Epithelial cell of esophagus (primary cell): ENCODE measurements around the gene GGCT.
"Not testable (repeated sequence)": the region's sequence is repeated elsewhere in the genome, so short reads cannot be mapped to it uniquely, and the experiment has no call there.

Experiments
- DNase-seq: peaks from one replicate; pipeline ENCODE4 v3.0.0; 2010; ENCODE audit warnings: low read depth
- H3K4me3 ChIP-seq: 2 replicates; pipeline ENCODE4 v1.5.1; 2011; ENCODE audit warnings: mild to moderate bottlenecking, low read length, control low read depth
- TF ChIP-seq, protein P1 (sequence below): IDR thresholded peaks from 2 replicates; pipeline ENCODE4 v1.5.1; 2011; ENCODE audit warnings: low read depth, mild to moderate bottlenecking, low read length, control low read depth, inconsistent platforms; ENCODE audit not compliant: insufficient read depth; ENCODE audit errors: missing control alignments

The GGCT gene

GRCh38 chr7:30501264-30501663 lies 3.4 kb downstream of the GGCT start:
- no peak overlapping the region for H3K4me3 ChIP-seq
- DNase-seq = no peak
- TF ChIP-seq, protein P1, sequence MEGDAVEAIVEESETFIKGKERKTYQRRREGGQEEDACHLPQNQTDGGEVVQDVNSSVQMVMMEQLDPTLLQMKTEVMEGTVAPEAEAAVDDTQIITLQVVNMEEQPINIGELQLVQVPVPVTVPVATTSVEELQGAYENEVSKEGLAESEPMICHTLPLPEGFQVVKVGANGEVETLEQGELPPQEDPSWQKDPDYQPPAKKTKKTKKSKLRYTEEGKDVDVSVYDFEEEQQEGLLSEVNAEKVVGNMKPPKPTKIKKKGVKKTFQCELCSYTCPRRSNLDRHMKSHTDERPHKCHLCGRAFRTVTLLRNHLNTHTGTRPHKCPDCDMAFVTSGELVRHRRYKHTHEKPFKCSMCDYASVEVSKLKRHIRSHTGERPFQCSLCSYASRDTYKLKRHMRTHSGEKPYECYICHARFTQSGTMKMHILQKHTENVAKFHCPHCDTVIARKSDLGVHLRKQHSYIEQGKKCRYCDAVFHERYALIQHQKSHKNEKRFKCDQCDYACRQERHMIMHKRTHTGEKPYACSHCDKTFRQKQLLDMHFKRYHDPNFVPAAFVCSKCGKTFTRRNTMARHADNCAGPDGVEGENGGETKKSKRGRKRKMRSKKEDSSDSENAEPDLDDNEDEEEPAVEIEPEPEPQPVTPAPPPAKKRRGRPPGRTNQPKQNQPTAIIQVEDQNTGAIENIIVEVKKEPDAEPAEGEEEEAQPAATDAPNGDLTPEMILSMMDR = no peak

GRCh38 chr7:30493228-30493627 lies 11.4 kb downstream of the GGCT start:
- TF ChIP-seq, protein P1 = no peak
- no peak overlapping the region for H3K4me3 ChIP-seq

DNA sequence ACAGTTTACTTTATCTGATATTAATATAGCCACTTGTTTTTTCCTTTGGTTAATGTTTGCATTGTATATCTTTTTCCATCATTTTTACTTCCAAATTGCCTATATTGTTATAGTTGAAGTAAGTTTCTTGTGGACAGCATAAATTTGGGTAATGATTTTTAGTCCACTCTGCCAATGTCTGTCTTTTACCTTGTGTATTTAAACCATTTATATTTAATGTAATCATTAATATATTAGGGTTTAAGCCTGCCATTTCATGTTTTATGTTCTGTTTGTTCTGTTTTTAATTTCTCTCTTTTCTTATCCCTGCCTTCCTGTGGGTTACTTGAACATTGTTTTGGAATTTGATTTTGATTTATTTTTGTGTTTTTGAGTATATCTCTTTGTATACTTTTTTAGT lies 13.2 kb downstream of the GGCT start:
- no peak overlapping the region for H3K4me3 ChIP-seq
- DNase-seq = no peak
- TF ChIP-seq, protein P1 = no peak

More at GRCh38 chr7:30493228-30493627, 11.4 kb downstream of the GGCT start:
- DNase-seq = no peak

DNA sequence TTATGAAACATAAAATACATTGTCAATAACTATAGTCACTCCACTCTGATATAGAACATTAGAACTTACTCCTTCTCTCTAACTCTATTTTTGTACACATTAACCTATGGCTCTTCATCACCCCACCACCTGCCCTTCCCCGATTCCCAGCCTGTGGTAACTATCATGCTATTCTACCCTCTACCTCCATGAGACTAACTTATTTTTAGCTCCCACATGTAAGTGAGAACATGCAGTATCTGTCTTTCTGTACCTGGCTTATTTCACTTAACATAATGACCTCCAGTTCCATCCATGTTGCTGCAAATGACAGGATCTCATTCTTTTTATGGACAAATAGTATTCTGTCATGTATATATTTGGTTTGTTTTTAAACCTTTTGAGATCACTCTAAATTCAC lies 17.3 kb downstream of the GGCT start:
- DNase-seq = no peak
- TF ChIP-seq, protein P1 = no peak
- H3K4me3 ChIP-seq = no peak overlapping the region

DNA sequence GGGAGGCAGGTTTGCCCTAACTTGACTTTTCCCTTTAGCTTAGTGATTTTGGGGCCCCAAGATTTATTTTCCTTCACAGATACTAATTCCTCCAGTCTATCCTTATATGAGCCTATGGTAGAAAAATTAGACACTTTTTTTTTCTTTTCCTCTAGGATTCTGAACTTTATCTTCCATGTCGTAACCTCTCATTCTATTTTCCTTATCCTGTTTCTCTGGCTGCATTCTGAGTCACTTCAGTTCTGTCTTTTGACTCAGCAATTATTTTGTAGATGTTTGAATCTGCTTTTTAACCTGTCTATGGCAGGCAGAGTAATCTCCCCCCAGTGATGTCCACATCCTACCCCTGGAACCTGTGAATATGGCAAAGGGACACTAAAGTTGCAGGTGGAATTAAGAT lies 19.0 kb downstream of the GGCT start:
- no peak overlapping the region for H3K4me3 ChIP-seq
- DNase-seq = no peak
- TF ChIP-seq, protein P1 = no peak

DNA sequence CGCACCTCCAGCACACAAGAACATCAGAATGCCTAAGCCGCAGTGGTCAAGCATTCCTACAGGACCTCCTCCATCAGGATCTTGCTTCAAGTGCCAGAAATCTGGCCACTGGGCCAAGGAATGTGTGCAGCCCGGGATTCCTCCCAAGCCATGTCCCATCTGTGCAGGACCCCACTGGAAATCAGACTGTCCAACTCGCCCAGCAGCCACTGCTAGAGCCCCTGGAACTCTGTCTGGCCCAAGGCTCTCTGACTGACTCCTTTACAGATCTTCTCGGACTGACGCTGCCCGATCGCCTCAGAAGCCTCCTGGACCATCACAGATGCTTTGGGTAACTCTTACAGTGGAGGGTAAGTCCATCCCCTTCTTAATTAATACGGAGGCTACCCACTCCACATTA lies 23.2 kb downstream of the GGCT start:
- DNase-seq, H3K4me3 ChIP-seq: not testable (repeated sequence)

DNA sequence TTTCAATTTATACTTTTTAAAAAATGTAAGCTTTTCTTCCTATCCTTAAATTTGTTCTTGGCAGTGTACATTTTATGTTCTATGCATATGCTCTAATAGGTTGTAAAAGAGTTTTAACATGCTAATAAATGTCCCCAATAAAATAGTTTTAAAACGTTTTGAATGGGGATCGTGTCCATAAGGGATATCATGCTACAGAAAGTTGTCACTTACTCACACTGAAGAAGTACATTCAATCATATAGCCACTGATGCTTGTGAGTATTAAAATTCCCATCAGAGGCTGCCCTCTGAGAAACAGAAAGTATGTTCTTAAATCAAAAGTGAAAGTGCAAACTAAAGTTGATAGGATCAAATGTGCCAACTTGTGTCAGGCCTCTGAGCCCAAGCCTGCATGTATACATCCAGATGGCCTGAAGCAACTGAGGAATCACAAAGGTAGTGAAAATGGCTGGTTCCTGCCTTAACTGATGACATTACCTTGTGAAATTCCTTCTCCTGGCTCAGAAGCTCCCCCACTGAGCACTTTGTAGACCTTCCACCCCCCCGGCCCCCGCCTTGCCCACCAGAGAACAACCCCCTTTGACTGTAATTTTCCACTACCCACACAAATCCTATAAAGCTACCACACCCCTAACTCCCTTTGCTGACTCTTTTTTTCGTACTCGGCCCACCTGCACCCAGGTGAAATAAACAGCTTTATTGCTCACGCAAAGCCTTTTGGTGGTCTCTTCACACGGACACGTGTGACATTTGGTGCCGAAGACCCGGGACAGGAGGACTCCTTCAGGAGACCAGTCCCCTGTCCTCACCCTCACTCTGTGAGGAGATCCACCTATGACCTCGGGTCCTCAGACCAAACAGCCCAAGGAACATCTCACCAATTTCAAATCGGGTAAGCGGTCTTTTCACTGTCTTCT lies 25.2 kb downstream of the GGCT start:
- TF ChIP-seq, protein P1 = no peak
- peak overlapping the region; percentile 75 for H3K4me3 ChIP-seq
- DNase-seq = peak; percentile 29
